HG03039 (cell line): ENCODE results near the gene MUC5AC.
"Not testable (repeated sequence)": the region's sequence is repeated elsewhere in the genome, so short reads cannot be mapped to it uniquely, and the experiment has no call there.

Experiments used
- ATAC-seq: cut with Tn5 transposase; IDR thresholded peaks from one replicate; pipeline ENCODE4 v1.9.1; 2021; ENCODE audit warnings: mild to moderate bottlenecking, moderate library complexity; ENCODE audit not compliant: unreplicated experiment

Gene MUC5AC

DNA sequence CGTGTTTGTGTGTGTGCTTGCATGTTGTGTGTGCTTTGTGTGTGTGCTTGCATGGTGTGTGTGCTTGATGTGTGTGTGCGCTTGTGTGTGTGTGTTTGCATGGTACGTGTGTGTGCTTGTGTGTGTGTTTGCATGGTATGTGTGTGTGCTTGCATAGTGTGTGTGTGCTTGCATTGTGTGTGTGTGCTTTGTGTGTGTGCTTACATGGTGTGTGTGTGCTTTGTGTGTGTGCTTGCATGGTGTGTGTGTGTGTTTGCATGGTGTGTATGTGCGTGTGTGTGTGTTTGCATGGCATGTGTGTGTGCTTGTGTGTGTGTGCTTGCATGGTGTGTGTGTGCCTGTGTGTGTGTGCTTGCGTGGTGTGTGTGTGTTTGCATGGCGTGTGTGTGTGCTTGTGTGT lies 10.0 kb upstream of the MUC5AC start:
- no peak for ATAC-seq

DNA sequence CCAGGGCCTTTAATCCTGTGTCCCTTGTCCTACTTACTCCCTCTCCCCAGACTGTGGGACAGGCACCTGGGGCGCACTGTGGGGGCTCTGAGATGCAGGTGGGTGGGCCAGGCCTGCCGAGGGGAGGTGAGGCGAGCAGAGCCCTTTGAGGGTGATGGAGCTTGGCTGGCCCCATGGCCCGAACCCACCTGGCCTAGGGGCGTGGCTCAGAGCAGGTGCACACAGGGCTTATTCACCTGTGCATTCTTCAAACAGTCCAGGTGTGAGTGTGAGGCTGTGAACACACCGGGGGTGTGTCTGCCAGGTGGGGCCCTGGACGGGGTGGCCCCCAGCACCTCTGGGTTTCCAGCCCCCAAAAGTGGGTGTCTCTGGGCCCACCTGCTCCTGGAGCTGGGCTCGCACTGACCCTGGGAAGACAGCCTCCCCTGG lies 9.0 kb upstream of the MUC5AC start:
- ATAC-seq = no peak

DNA sequence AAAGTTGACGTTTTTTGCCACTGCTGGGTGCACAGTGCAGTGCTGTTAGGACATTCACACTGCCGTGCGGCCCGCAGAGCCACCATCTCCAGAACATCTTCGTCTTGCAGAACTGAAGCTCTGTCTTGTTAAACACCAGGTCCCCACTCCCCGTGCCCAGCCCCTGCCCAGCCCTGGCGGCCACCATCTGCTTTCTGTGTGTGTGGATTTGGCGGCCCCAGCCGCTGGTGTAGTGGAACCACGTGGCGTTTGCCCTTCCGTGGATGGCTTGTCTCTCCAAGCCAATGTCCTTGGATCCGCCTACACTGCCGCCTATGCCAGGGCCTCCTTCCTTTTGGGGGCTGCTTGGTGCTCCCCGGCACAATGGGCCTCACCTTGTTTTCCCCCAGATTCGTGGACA lies 8.2 kb upstream of the MUC5AC start:
- ATAC-seq = no peak

GRCh38 chr11:1150116-1150515 lies 7.6 kb upstream of the MUC5AC start:
- ATAC-seq = no peak

GRCh38 chr11:1150769-1151365 lies 6.9 kb upstream of the MUC5AC start:
- no peak for ATAC-seq

DNA sequence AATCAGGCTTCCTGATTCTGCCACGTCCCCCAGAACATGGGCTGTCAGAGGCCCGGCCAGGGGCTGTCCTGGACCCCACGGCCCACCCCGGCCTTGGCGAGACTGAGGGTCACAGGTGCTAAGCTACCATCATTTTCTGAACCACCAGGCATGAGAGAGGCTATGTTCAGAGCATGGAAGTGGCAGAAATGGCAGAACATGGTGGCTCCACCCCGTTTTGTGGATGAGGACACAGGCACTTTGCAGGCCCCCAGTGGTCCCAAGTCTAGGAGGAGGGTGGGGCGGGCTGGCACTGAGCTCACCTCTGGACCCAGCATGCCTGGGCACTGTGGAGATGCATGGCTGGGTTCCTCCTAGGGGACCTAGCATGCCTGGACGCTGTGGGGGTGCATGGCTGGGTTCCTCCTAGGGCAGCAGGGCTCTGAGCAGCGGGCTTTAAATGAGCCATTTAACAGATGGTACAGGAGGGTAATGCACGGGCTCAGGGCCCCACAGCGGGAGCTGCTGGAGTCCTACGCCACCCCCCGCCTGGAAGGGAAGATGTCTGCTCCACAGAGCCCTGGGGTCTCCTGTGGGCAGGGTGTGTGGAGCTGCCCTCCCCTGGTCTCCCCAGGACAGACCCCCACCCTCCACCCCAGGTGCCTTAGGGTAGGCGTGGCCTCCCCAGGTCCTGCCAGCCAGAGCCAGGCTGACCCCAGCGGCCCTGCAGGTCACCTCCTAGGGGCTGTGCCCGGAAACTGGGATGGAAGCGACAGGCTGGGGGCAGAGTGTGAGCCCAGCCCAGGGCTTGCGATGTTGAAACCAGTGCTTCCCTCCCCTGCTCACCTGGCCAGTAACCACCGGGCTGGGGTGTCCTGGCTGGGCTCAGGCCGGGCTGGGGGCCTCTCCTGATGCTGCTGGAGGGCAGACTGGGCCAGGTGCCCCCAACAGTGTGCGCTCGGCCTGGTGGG lies 6.1 kb upstream of the MUC5AC start:
- no peak for ATAC-seq

DNA sequence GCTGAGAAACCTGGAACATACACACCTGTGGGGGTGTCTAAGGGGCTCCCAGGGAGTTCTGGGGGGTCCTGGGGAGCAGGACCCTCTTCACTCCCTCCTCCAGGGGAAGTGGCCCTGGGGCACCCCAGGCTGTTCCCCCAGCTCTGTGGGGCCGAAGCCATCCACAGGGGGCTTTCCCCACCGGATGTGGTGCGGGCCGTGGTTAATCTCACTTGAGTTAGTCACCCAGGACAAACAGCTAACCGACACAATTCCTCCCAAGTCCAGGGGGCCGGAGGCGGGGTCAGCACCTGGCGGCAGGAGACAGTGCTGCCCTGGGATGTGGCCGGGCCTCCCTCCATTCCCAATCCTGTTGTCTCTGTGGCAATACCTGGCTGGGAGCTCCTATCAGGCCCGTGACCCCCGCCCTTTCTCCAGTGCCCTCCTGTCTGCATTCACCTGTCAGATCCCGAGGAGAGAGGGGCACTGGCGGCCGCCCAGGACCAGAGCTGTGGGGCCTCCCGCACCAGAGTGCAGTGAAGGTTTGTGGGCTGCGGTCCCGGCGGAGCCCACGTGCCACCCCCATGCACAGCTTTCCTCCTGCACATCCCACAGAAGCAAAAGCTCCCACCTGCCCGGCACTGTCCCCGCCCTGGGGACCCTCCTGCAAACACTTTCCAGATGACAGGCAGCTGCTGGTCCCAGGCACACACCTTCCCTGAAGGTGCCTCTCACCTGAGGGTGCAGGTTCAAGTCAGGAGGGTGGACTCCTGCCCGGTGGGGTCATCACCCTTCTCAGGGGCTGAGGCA lies 5.2 kb upstream of the MUC5AC start:
- ATAC-seq = no peak

- ATAC-seq = no peak
Observed at GRCh38 chr11:1153105-1153950, 4.4 kb upstream of the MUC5AC start.

- no peak for ATAC-seq
Observed at GRCh38 chr11:1153951-1154493, 3.7 kb upstream of the MUC5AC start.

DNA sequence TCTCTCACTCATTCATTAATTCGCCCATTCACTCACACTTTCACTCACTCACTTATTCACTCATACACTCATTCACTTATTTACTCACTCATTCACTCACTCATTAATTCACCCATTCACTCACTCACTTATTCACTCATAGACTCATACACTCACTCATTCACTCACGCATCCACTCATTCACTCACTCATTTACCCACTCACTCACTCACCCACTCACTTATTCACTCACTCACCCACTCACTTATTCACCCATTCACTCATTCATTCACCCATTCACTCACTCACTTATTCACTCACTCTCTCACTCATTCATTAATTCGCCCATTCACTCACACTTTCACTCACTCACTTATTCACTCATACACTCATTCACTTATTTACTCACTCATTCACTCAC lies 3.1 kb upstream of the MUC5AC start:
- not testable (repeated sequence) for ATAC-seq

DNA sequence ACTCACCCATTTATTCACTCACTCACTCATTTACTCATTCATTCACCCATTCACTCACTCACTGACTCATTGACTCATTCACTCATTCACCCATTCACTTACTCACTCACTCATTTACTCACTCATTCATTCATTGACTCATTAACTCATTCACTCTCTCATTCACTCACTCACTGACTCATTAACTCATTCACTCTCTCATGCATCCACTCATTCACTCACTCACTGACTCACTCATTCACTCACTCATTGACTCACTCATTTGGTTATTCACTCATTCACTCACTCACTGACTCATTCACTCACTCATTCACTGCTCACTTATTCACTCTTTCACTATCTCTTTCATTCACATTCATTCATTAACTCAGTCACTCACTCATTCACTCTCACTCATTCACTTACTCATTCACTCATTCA lies 2.5 kb upstream of the MUC5AC start:
- no peak for ATAC-seq

DNA sequence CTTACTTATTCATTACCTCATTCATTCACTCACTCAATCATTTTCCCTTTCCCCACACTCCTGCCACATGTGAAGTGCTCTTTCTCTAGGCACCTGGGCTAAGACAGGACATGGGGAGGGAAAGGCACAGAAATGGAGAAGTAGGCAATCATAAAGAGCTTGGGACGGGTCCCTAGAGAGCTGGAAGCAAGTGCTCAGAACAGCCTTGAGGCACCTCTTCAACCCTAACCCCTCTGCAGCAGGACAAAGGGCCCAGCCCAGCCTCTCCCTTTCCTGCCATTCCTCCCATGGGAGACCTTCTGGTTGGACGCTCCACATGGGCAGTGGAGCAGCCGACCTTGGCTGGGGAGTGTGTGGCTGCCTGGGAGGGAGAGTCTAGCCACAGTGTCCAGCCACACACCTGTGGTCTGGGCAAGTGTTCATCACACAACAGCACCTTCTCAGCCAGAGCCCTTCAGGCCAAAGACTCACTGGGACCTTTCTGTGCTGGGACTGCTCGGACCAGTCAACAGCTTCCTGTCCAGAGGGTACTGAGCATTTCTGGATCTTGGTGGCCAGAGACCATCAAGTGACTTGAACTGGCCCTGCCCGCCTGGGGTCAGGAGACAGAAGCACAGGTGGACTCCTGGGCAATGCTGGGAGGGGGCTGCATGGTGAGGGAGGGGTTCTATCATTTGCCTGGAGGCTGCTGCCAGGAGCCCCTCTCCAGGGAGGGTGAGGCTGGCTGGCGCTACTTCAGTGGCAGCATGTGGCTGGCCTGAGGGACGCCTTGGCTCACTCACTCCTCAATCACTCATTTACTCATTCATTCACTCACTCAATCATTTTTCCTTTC lies 1.0 kb upstream of the MUC5AC start:
- no peak for ATAC-seq

DNA sequence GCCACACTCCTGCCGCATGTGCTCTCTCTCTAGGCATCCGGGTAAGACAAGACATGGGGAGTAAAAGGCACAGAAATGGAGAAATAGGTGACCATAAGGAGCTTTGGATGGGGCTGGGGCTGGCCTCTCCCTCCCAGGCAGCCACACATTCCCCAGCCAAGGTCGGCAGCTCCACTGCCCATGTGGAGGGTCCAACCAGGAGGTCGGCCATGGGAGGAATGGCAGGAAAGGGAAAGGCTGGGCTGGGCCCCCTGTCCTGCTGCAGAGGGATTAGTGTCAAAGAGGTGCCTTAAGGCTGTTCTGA lies 460 bp upstream of the MUC5AC start:
- ATAC-seq = no peak

GRCh38 chr11:1158681-1159487 lies 1.1 kb downstream of the MUC5AC start:
- ATAC-seq = no peak

DNA sequence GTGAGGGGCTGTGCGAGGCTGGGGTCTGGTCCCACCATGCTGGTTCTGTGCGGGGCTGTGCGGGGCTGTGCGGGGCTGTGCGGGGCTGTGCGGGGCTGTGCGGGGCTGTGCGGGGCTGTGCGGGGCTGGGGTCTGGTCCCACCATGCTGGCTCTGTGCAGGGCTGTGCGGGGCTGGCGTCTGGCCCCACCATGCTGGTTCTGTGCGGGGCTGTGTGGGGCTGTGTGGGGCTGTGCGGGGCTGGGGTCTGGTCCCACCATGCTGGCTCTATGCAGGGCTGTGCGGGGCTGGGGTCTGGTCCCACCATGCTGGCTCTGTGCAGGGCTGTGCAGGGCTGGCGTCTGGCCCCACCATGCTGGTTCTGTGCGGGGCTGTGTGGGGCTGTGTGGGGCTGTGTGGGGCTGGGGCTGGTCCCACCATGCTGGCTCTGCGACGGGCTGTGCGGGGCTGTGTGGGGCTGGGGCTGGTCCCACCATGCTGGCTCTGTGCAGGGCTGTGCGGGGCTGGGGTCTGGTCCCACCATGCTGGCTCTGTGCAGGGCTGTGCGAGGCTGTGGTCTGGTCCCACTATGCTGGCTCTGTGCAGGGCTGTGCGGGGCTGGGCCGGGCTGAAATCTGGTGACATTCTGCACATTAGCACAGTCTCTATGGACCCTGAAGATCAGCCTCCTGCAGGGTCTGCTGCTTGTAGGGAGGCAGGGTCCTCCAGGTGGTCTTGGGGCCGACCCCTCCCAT lies 1.9 kb downstream of the MUC5AC start:
- ATAC-seq = not testable (repeated sequence)

DNA sequence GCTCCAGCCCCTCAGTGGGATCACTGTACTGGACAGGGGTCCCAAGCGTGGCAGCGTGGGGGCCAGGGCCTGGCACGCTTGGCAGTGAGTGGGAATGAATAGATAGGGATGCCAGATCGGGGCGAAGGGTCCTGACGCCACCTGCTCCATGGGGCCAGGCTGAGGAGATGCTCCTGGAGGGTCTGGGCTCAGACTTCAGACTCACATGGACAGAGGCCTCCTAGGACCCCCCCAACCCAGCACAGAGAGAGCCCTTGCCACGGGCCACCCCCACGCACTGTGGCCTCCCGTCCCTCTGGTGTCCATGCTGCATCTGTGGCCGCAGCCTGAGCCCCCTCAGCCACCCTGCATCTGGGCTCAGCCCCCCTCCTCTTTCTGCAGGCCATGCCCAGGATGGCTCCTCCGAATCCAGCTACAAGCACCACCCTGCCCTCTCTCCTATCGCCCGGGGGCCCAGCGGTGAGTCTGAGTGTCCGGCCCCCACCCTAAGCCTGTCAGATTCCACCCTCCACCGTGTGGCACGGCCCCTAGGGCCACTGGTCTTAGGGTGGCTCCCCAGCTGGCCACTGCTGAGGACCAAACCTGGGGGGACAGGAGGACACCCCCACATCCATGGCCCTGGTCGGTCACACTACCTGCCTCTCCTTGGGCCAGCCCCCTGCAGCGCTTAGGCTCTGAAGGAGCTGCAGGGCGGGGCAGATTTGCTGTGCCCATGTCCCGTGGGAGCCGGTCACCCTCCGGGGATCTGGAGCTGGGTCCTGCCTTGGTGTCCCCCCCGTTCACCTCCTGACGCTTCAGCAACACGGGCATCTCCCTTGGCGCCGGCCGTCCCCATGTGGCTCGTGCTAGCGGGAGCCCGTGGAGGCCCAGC lies 2.7 kb downstream of the MUC5AC start:
- ATAC-seq = no peak
